SU-DHL-6 (cell line): ENCODE results near the gene GCNA.

ENCODE experiments used
- EZH2phosphoT487 ChIP-seq: fragments of 200-600 bp; sonication (generic), shearing (Covaris generic); conservative IDR thresholded peaks from 2 replicates; pipeline ENCODE4 v1.6.1; 2018; ENCODE audit warnings: mild to moderate bottlenecking, antibody characterized with exemption, low read length, moderate library complexity, mixed read lengths
- TF ChIP-seq, protein P1 (sequence below): fragments of 200-600 bp; sonication (generic); IDR thresholded peaks from one replicate; pipeline ENCODE4 v1.5.1; 2017; ENCODE audit warnings: antibody characterized with exemption, mild to moderate bottlenecking, low read length, moderate library complexity; ENCODE audit not compliant: insufficient read depth, poor library complexity, severe bottlenecking

DNA sequence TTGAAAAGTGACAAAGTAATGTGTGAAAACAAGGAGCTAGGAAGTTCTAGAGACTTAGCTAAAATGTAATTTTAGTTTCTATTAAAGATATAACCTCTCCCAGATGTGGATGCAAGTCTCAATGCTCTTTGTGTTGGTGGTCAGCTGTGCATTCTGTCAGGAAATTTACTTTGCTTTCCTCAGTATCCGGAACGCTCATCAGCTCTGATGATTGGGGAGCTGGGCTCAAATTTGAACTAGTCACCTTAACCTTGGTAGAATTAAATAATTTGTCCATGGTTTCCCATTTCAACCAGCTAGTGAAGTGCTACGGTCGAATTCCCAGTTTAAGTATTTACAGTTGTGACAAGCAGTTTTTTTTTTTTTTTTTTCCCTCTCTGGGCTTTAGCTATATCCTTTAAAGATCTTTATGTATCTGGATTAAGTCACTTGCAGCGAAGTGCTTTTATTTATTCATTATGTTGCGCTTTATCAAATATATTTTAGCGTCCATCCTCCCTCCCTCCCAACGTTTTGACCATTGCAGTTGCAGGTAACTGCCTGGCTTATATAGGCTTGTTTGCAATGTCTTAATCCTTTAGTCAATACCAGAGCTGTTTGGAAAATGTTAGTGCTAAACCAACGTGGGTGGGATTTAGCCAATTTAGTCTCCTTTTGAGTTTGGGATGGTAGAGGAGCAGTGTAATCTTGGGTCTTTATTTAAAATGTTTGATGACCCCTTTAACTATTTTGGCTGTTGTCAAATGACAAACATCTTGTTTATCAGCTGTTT lies 43.3 kb upstream of the GCNA start:
- TF ChIP-seq, protein P1, sequence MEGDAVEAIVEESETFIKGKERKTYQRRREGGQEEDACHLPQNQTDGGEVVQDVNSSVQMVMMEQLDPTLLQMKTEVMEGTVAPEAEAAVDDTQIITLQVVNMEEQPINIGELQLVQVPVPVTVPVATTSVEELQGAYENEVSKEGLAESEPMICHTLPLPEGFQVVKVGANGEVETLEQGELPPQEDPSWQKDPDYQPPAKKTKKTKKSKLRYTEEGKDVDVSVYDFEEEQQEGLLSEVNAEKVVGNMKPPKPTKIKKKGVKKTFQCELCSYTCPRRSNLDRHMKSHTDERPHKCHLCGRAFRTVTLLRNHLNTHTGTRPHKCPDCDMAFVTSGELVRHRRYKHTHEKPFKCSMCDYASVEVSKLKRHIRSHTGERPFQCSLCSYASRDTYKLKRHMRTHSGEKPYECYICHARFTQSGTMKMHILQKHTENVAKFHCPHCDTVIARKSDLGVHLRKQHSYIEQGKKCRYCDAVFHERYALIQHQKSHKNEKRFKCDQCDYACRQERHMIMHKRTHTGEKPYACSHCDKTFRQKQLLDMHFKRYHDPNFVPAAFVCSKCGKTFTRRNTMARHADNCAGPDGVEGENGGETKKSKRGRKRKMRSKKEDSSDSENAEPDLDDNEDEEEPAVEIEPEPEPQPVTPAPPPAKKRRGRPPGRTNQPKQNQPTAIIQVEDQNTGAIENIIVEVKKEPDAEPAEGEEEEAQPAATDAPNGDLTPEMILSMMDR, result no peak
- no peak for TF ChIP-seq EZH2phosphoT487
